Measurements from ENCODE around the gene REPIN1.
"Not testable (repeated sequence)": the region's sequence is repeated elsewhere in the genome, so short reads cannot be mapped to it uniquely, and the experiment has no call there.

REPIN1 gene

DNA sequence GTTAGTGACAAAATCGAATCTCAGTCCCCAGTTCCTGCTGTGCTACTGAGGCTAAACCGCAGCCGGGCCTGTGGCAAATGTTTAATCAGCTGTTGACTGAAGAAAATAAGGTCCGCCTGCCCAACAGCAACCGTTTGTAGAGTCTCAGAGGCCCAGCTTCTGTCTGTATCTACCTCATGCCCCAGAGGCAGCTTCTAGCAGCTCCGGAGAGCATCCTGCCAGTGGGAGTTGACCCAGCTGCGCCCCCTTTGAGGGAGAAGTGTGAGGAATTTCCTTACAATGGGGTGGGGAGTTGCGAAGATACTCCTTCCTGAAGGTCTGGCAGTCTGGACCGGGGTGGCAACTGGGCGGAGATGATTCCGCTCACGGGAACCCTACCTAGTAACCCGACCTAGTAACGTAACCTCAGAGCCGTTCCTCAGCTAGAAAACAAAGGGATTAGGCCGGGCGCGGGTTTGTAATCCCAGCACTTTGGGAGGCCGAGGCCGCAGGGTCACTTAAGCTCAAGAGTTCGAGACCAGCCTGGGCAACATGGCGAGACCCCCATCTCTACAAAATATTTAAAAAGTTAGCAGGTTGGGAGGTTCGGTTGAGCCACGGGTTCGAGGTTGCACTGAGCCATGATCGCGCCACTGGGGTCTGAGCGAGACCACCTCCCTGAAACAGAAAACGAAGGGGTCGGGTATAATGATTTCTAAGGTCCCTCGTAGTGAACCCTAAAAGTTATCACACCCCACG, 9.7 kb downstream of the REPIN1 start:
- peak; percentile 75 for DNase-seq

GRCh38 chr7:150378853-150379440, 10.3 kb downstream of the REPIN1 start, which contains the start of gene ZNF775:
Gene ZNF775, plus strand, starts transcription at chr7:150379330. Its CDS starts 9,141 bp downstream, at chr7:150388471.
- peak; percentile 91 for DNase-seq

DNA sequence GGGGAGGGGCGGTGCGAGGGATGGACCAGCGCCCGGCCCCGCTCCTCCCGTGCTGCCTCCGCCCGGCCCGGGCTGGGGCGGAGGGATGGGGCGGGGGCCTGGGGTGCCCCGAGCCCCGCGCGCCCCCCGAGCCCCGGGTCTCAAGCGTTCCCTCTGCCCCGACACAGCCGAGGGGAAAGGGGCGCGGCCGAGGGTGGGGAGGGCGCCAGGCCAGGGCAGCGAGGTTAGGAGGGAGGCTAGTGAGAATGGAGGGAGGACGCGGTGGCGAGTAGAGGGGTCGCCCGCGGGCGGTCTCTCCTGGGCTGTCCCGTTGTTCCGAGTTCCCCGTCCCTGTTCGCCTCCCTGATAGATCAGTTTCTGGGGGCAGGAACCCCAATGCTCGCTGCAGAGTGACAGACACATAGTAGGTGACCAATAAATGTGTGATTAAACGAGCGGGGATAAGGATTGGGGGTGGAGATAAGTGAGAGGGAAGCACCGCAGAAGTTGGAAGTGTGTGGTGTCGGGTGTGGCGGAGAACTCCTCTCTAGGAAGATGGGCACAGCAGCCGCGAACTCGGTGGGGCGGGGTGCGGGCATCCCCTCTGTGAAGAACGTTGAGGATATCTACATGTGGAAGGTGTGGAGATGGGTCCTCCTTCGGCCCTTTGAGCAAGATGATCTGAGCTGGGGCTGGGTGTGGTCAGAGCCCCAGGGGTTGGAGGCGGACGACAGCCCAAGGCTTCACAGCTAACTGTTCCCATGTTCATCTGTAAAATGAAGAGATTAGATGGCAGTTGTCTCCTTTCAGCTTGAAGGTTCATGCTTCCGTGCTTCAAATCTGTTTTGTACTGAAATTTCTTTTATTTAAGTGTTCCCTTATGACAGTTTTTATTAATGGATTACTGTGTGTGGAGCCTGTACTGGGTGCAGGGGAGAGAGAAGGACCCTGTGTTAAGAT, 11.1 kb downstream of the REPIN1 start:
- peak; percentile 32 for DNase-seq

- DNase-seq = no peak
Measured at GRCh38 chr7:150380463-150380862, 11.8 kb downstream of the REPIN1 start.

DNA sequence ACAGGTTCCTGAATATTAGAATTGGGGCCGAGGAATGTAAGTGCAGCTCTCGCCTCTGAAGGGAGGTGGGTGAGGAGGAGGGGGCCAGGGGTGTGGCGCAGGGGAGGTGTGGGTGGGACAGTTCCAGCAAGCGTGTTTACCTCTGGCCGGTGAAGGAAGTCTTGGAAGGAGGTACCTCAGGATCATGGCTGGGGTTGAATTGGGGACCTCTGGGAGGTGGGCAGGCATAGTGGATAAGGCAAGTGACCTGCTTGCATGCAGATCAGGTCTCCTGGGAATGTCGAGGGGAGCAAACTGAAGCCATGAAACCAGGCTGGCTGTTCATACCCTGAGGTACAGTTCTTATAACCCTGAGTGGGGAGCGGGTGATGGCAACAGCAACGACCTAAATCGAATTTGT, 12.5 kb downstream of the REPIN1 start:
- no peak for DNase-seq

GRCh38 chr7:150381785-150382122, 13.1 kb downstream of the REPIN1 start:
- DNase-seq = no peak

- no peak for DNase-seq
Measured at GRCh38 chr7:150382123-150382843, 13.7 kb downstream of the REPIN1 start.

DNA sequence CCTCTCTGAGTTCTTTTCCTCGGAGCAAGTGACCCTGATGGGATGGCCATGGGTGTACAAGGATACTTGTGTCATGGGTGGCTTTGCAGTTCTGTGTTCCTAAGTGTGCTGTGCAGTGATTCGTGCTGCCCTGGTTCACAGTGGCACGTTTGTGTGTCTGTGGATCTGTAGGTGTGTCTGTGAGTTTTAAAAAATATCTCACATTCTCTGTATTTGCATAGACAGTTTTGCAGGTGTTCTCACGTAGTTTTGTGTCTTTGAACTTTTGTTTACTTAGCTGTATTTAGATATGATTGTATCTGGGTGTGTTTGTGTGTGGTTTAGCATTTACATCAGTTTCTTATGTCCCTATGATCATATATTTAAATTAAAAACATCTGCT, 14.2 kb downstream of the REPIN1 start:
- no peak for DNase-seq

DNA sequence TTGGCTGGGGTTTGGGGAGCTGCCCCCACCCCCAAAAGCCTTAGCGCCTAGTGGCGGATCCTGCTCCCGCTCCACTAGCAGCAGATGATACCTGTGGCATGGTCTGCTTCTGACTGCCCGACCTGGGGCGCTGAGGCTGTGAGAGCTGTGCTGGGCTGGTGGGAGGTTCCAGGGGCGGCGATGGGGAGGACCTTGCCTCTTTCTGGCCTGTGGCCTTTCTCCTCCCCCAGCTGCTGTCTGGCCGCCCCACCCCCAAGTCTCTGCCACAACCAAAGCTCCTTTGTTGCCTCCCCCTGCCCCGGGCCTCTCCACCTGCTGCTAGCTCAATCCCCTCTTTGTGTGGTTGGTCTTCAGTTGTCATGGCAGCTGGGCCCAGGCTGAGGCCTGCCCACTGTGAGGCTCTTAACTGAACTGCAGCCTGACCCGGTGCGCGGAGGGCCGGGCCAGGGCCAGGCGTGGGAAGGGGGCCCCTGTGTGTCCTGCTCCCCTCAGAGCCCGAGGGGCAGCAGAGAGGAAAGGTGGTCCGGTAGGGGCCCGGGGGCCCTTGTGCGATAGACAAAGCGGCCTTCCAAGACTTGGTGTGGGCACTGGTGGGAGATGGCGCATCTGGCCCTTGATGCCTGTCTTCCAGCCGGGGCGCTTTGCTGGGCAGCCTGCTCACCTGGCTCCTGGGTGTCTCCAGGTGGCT, 15.2 kb downstream of the REPIN1 start:
- no peak for DNase-seq

DNA sequence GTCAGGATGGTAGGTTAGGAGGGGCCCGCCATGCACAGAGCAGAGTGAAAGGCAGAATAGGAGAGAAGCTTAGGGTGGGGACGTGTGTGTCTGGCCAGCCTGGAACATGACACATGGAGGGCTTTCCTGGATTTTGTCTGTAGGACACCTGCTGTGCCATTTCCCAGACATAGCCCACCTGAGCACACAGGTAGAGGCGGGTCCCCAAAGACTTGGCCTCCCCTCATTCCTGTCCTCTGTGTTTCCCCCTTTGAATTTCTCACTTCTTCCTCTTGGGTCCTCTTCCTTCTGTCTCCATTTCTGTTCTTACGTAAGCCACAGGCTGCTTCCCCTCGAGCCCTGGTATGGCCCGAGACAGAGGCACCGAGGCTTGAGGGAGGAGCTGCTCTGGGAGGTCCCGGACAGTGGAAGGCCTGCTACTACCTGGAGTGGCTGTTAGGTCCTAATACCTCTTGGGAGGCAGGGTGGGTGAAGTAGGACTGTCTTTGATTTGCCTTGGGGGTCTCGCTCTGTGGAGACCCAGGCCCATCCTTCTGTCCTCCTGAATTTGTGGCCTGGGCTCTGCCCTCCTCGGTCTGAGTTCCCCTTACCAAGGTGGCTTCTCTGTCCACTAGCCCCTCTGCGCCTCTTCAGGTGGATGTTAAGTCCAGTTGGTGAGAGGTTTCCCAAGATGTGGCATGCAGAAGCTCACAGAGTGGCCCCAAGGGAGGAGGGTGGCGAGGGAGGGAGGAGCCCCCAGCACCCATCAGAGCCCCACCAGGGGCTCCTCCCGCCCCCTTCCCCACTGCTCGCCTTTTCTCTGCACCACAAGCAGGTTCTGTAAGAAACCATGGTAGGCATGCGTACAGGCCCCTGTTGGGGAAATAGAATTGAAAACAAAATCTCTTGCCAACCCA, 16.0 kb downstream of the REPIN1 start:
- DNase-seq = no peak

GRCh38 chr7:150385302-150385723, 16.7 kb downstream of the REPIN1 start:
- no peak for DNase-seq

GRCh38 chr7:150385884-150386283, 17.3 kb downstream of the REPIN1 start:
- not testable (repeated sequence) for DNase-seq

- peak; percentile 28 for DNase-seq
Measured at GRCh38 chr7:150388306-150388705, 19.7 kb downstream of the REPIN1 start.

GRCh38 chr7:150388709-150389531, 20.3 kb downstream of the REPIN1 start:
- DNase-seq = no peak

- no peak for DNase-seq
Measured at GRCh38 chr7:150389532-150389816, 20.9 kb downstream of the REPIN1 start.

DNA sequence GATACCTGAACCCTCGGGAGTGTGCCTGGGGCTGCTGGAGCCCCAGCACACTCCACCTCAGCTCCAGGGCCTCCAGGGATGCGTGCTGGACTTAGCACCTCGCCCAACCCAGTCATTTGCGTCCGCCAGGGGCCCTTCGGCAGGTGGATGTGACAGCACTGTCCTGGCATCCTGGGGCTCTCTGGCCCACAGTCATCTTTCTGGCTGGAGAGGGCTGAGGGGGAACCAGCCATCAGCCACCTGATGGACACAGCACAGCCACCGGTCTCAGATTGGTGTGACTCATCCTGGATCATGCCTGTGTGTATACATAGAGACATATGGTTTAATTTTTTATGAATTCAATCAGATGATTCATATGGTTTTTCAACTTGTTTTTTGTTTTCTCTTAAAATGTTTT, 21.6 kb downstream of the REPIN1 start:
- no peak for DNase-seq

- DNase-seq = no peak
Measured at GRCh38 chr7:150393325-150393724, 24.7 kb downstream of the REPIN1 start.

DNA sequence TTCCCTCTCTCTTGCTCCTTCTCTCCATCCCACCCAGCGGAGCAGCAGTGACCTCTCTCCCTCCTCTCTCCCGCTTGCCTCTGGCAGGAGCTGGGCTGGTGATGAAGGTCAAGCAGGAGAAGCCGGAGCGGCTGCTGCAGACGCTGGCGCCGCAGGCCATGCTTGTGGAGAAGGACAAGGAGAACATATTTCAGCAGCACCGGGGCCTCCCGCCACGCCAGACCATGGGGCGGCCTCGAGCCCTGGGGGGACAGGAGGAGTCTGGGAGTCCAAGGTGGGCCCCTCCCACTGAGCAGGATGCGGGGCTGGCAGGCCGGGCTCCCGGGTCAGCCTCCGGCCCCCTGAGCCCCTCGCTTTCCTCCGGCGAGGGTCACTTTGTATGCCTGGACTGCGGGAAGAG, 27.8 kb downstream of the REPIN1 start:
- DNase-seq = no peak

- DNase-seq = no peak
Measured at GRCh38 chr7:150396851-150397260, 28.2 kb downstream of the REPIN1 start.

DNA sequence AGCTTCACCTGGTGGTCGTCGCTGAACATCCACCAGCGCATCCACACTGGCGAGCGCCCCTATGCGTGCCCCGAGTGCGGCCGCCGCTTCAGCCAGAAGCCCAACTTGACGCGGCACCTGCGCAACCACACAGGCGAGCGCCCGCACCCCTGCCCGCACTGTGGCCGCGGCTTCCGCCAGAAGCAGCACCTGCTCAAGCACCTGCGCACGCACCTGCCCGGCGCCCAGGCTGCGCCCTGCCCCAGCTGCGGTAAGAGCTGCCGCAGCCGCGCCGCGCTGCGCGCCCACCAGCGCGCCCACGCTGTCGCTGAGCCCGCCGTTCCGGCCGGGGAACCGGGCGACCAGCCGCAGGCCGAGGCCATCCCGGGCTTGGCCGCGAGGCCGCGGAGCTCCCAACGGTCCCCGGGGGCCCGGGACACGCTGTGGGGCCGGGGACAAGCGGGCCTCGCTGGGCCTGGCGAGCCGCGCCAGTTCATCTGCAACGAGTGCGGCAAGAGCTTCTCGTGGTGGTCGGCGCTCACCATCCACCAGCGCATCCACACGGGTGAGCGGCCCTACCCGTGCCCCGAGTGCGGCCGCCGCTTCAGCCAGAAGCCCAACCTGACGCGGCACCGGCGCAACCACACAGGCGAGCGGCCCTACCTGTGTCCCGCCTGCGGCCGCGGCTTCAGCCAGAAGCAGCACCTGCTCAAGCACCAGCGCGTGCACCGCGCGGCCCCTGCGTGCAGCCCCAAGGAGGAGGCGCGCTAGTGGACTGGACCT, 28.9 kb downstream of the REPIN1 start:
- DNase-seq = no peak
